SK-MEL-5 (cell line): ENCODE results near the gene CENPX. TPM values are rescaled to one million over a fixed set of nuclear protein-coding genes. Genes with fewer than 3 reads are reported as not detected.
"Not testable (repeated sequence)": the region's sequence is repeated elsewhere in the genome, so short reads cannot be mapped to it uniquely, and the experiment has no call there.

Experiments
- DNase-seq: peaks from one replicate; pipeline ENCODE4 v3.0.0-alpha.2; 2016; ENCODE audit warnings: low read depth, low spot score
- in situ Hi-C: cut with HindIII; loops from 2 replicates; pipeline ENCODE4 v1.10.0; 2016; ENCODE audit warnings: low sequenced_read_pairs, high pct_unique_total_duplicates, low pct_unique_long_range_greater_than_20kb
- total RNA-seq: library from RNA; depleted of rRNA; stranded (reverse); fragments of >200 nt; shearing (Covaris generic); gene quantifications from 2 replicates; pipeline ENCODE4 v1.2.3, GENCODE V29; 2014; rRNA removed

The CENPX gene
- total RNA-seq, 1 experiment from 2014 or later: 130 TPM

- in situ Hi-C loops: no loop called here
- no peak for DNase-seq
These were observed 38.9 kb downstream of the CENPX start for GRCh38 chr17:81983639-81984373.

- in situ Hi-C loops: no loop called here
These were observed 39.6 kb downstream of the CENPX start for GRCh38 chr17:81983011-81983638.

GRCh38 chr17:81981511-81981910 is 41.2 kb downstream of the CENPX start:
- in situ Hi-C loops, DNase-seq: not testable (repeated sequence)

More at GRCh38 chr17:81983011-81983638, 39.6 kb downstream of the CENPX start:
- no peak for DNase-seq

- in situ Hi-C loops: no loop called here
- no peak for DNase-seq
These were observed 41.9 kb downstream of the CENPX start for GRCh38 chr17:81980707-81981343.

GRCh38 chr17:81980122-81980521 is 42.6 kb downstream of the CENPX start:
- DNase-seq: no peak
- in situ Hi-C loops: no loop called here

- in situ Hi-C loops: no loop called here
- no peak for DNase-seq
These were observed 44.0 kb downstream of the CENPX start for GRCh38 chr17:81978524-81979298.

- in situ Hi-C loops: no loop called here
These were observed 45.4 kb downstream of the CENPX start, which contains the start of gene ASPSCR1 for GRCh38 chr17:81977211-81977808. Gene ASPSCR1 (plus strand): TSS chr17:81977629. CDS start chr17:81977647, 18 bp downstream.

GRCh38 chr17:81976332-81977210 is 46.1 kb downstream of the CENPX start:
- DNase-seq: no peak
- in situ Hi-C loops: no loop called here

More at GRCh38 chr17:81977211-81977808, 45.4 kb downstream of the CENPX start, which contains the start of gene ASPSCR1:
- peak; percentile 97 for DNase-seq

GRCh38 chr17:81973432-81973831 is 49.2 kb downstream of the CENPX start:
- no peak for DNase-seq
- in situ Hi-C loops: no loop called here

GRCh38 chr17:81968850-81969812 is 53.5 kb downstream of the CENPX start:
- DNase-seq: no peak
- in situ Hi-C loops: no loop called here

Other genes with a start within 250 kb of the CENPX start
- not detected in 2 replicates for gene GCGR, start 218.7 kb downstream of the CENPX start, total RNA-seq
- 144 and 162 TPM in 2 replicates for gene MCRIP1, start 189.6 kb downstream of the CENPX start, total RNA-seq
- gene PPP1R27, start 187.8 kb downstream of the CENPX start, total RNA-seq: 0.56 and 0.63 TPM in 2 replicates
- 1,826 and 1,949 TPM in 2 replicates for gene P4HB, start 162.3 kb downstream of the CENPX start, total RNA-seq
- gene ARHGDIA, start 151.5 kb downstream of the CENPX start, total RNA-seq: 288 and 306 TPM in 2 replicates
- gene ALYREF, start 131.3 kb downstream of the CENPX start, total RNA-seq: 245 and 252 TPM in 2 replicates
- gene ANAPC11, start 131.2 kb downstream of the CENPX start, total RNA-seq: 315 and 336 TPM in 2 replicates
- 0.08 and 0.34 TPM in 2 replicates for gene NPB, start 120.6 kb downstream of the CENPX start, total RNA-seq
- 86.6 and 105 TPM in 2 replicates for gene PCYT2, start 111.5 kb downstream of the CENPX start, total RNA-seq
- 23.6 and 24.7 TPM in 2 replicates for gene SIRT7, start 104.7 kb downstream of the CENPX start, total RNA-seq
- gene MAFG, start 95.1 kb downstream of the CENPX start, total RNA-seq: 73.1 and 73.9 TPM in 2 replicates
- gene PYCR1, start 85.6 kb downstream of the CENPX start, total RNA-seq: 335 and 351 TPM in 2 replicates
- not detected in 2 replicates for gene MYADML2, start 75.6 kb downstream of the CENPX start, total RNA-seq
- gene NOTUM, start 61.7 kb downstream of the CENPX start, total RNA-seq: 3.0 TPM in 2 replicates
- gene ASPSCR1, start 45.2 kb downstream of the CENPX start, total RNA-seq: 80.5 and 81.9 TPM in 2 replicates
- 33.7 and 40.4 TPM in 2 replicates for gene LRRC45, start 427 bp upstream of the CENPX start, total RNA-seq
- gene RAC3, start 8.8 kb upstream of the CENPX start, total RNA-seq: 38.0 and 45.8 TPM in 2 replicates
- 120 and 129 TPM in 2 replicates for gene DCXR, start 14.8 kb upstream of the CENPX start, total RNA-seq
- 29.2 and 29.3 TPM in 2 replicates for gene RFNG, start 28.9 kb upstream of the CENPX start, total RNA-seq
- 284 and 295 TPM in 2 replicates for gene GPS1, start 29.0 kb upstream of the CENPX start, total RNA-seq
- 182 and 198 TPM in 2 replicates for gene DUS1L, start 42.9 kb upstream of the CENPX start, total RNA-seq
- gene FASN, start 75.4 kb upstream of the CENPX start, total RNA-seq: 147 and 184 TPM in 2 replicates
- gene CCDC57, start 190.0 kb upstream of the CENPX start, total RNA-seq: 15.7 and 17.8 TPM in 2 replicates
- 9.6 and 12.8 TPM in 2 replicates for gene SLC16A3, start 206.2 kb upstream of the CENPX start, total RNA-seq